ENCODE data around the gene TARBP1. TPM values are rescaled to one million over a fixed set of nuclear protein-coding genes. Genes with fewer than 3 reads are reported as not detected.
"Not testable (repeated sequence)": the region's sequence is repeated elsewhere in the genome, so short reads cannot be mapped to it uniquely, and the experiment has no call there.

The TARBP1 gene
- total and polyA plus RNA-seq, 7 experiments from 2014 or later: 22.9 to 49.6 (median 46.7) TPM

GRCh38 chr1:234406871-234407270 lies 72.1 kb downstream of the TARBP1 start:
- Mint-ChIP-seq H3K9me3 (peaks cover 0 to 5% (median 0%) of the 10 kb centered on the region in 11 donors), H3K36me3 (peaks cover 0 to 14% (median 0%) of the 10 kb centered on the region in 5 donors), H3K4me1 (peaks cover 32 to 74% (median 67%) of the 10 kb centered on the region in 7 donors), H3K4me3 (peak overlapping the region in 4 of 10 donors; percentile 26 to 66 (median 59)), H3K27ac (peak overlapping the region; percentile 43 to 99 (median 97)), H3K27me3 (no peaks in the 10 kb centered on the region)
- intact Hi-C loops (cut with micrococcal nuclease): loop anchor here (5.0 to 10.0 kb wide), 2 partner anchors 200 to 252 kb away; no protein-coding TSS in a partner anchor
- POLR2A ChIA-PET: interaction anchor here (3.2 to 8.9 kb wide), 4 partner anchors 8 to 33 kb away, joined by 12 to 124 read pairs (median 52); partner anchors contain the start of gene COA6
- DNase-seq (no peak), ATAC-seq (no peak)
- peaks cover 2 to 53% of the 10 kb centered on the region in 2 donors for H3K4me1 ChIP-seq (ENCODE audit: control insufficient read depth in 2 of 2, insufficient read depth in 2 of 2, low read length in 2 of 2)
- H3K9me3 ChIP-seq (ENCODE audit: control insufficient read depth in 2 of 3, low read length in 3 of 3): no peaks in the 10 kb centered on the region
- peak overlapping the region; percentile 78 for H3K27ac ChIP-seq (ENCODE audit: low read depth, low read length)
- no peaks in the 10 kb centered on the region for H3K27me3 ChIP-seq (ENCODE audit: control insufficient read depth in 2 of 2, insufficient read depth in 2 of 2, low read length in 2 of 2)
- no peaks in the 10 kb centered on the region for H3K36me3 ChIP-seq (ENCODE audit: control insufficient read depth in 2 of 3, insufficient read depth in 3 of 3, low read length in 3 of 3)
- CTCF ChIA-PET: interaction anchor here (1.1 kb wide), 1 partner anchor 14 kb away, joined by 8 read pairs; no protein-coding TSS in a partner anchor
- no peak overlapping the region for H3K4me3 ChIP-seq (ENCODE audit: low read length)

GRCh38 chr1:234405676-234406075 lies 73.3 kb downstream of the TARBP1 start:
- H3K4me3 ChIP-seq (ENCODE audit: low read length): no peak overlapping the region
- DNase-seq (peak in 2 of 9 donors; percentile 15 to 29), ATAC-seq (no peak)
- H3K4me1 ChIP-seq (ENCODE audit: control insufficient read depth in 2 of 2, insufficient read depth in 2 of 2, low read length in 2 of 2): peaks cover 11 to 63% of the 10 kb centered on the region in 2 donors
- Mint-ChIP-seq H3K36me3 (peaks cover 0 to 21% (median 0%) of the 10 kb centered on the region in 5 donors), H3K27me3 (no peaks in the 10 kb centered on the region), H3K27ac (peak overlapping the region in 8 of 9 donors; percentile 91 to 99 (median 97)), H3K4me3 (peak overlapping the region in 9 of 10 donors; percentile 4 to 69 (median 53)), H3K9me3 (peaks cover 0 to 5% (median 0%) of the 10 kb centered on the region in 11 donors), H3K4me1 (peaks cover 38 to 86% (median 79%) of the 10 kb centered on the region in 7 donors)
- CTCF ChIA-PET: interaction anchor here (0.8 to 2.6 kb wide), 3 partner anchors 10 to 83 kb away, joined by 3 to 13 read pairs (median 9); no protein-coding TSS in a partner anchor
- no peaks in the 10 kb centered on the region for H3K36me3 ChIP-seq (ENCODE audit: control insufficient read depth in 2 of 3, insufficient read depth in 3 of 3, low read length in 3 of 3)
- H3K27ac ChIP-seq (ENCODE audit: low read depth, low read length): peak overlapping the region; percentile 78
- intact Hi-C loops (cut with micrococcal nuclease): loop anchor here (1.0 to 10.0 kb wide), 3 partner anchors 202 to 756 kb away; partner anchors contain the start of gene RBM34 (in 1 of the 2)
- POLR2A ChIA-PET: interaction anchor here (0.6 to 8.9 kb wide), 6 partner anchors 10 to 755 kb away, joined by 3 to 124 read pairs (median 8); partner anchors contain the start of genes COA6 and RBM34
- H3K9me3 ChIP-seq (ENCODE audit: control insufficient read depth in 2 of 3, low read length in 3 of 3): no peaks in the 10 kb centered on the region
- no peaks in the 10 kb centered on the region for H3K27me3 ChIP-seq (ENCODE audit: control insufficient read depth in 2 of 2, insufficient read depth in 2 of 2, low read length in 2 of 2)

GRCh38 chr1:234402939-234403338 lies 76.0 kb downstream of the TARBP1 start:
- Histone ChIP-seq H3K27me3 (ENCODE audit: control insufficient read depth in 2 of 2, insufficient read depth in 2 of 2, low read length in 2 of 2) (no peaks in the 10 kb centered on the region), H3K4me1 (ENCODE audit: control insufficient read depth in 2 of 2, insufficient read depth in 2 of 2, low read length in 2 of 2) (peaks cover 11 to 58% of the 10 kb centered on the region in 2 donors), H3K27ac (ENCODE audit: low read depth, low read length) (no peak overlapping the region), H3K9me3 (ENCODE audit: control insufficient read depth in 2 of 3, low read length in 3 of 3) (no peaks in the 10 kb centered on the region), H3K4me3 (ENCODE audit: low read length) (no peak overlapping the region), H3K36me3 (ENCODE audit: control insufficient read depth in 2 of 3, insufficient read depth in 3 of 3, low read length in 3 of 3) (no peaks in the 10 kb centered on the region)
- Mint-ChIP-seq H3K4me1 (peaks cover 46 to 93% (median 84%) of the 10 kb centered on the region in 7 donors), H3K4me3 (peak overlapping the region in 9 of 10 donors; percentile 2 to 85 (median 33)), H3K27ac (peak overlapping the region; percentile 57 to 97 (median 84)), H3K27me3 (no peaks in the 10 kb centered on the region), H3K9me3 (peaks cover 0 to 5% (median 0%) of the 10 kb centered on the region in 11 donors), H3K36me3 (peaks cover 0 to 28% (median 0%) of the 10 kb centered on the region in 5 donors)
- no peak for ATAC-seq
- CTCF ChIA-PET: interaction anchor here (0.9 kb wide), 1 partner anchor 11 kb away, joined by 3 read pairs; no protein-coding TSS in a partner anchor
- DNase-seq: no peak
- POLR2A ChIA-PET: interaction anchor here (8.9 kb wide), 1 partner anchor 30 kb away, joined by 124 read pairs; the partner anchor contains the start of gene COA6
- intact Hi-C loops (cut with micrococcal nuclease): loop anchor here in 1 of 2 donors (10.0 kb wide), 1 partner anchor 248 kb away; no protein-coding TSS in a partner anchor

GRCh38 chr1:234401658-234402057 lies 77.3 kb downstream of the TARBP1 start:
- H3K27ac Mint-ChIP-seq: peak overlapping the region; percentile 78 to 97 (median 93)
- intact Hi-C loops (cut with micrococcal nuclease): loop anchor here (1.0 to 10.0 kb wide), 6 partner anchors 8 to 247 kb away; partner anchors contain the start of genes COA6 (in 1 of the 2) and TARBP1 (in 1 of the 2)
- ATAC-seq: peak; percentile 39

GRCh38 chr1:234400773-234401172 lies 78.2 kb downstream of the TARBP1 start:
- CTCF ChIA-PET: no interaction called here
- Mint-ChIP-seq H3K27ac (peak overlapping the region; percentile 78 to 97 (median 93)), H3K4me1 (peaks cover 43 to 84% (median 76%) of the 10 kb centered on the region in 7 donors), H3K4me3 (peak overlapping the region; percentile 16 to 85 (median 80)), H3K9me3 (peaks cover 0 to 5% (median 0%) of the 10 kb centered on the region in 11 donors), H3K27me3 (no peaks in the 10 kb centered on the region), H3K36me3 (peaks cover 0 to 33% (median 10%) of the 10 kb centered on the region in 5 donors)
- ATAC-seq (peak; percentile 53), DNase-seq (peak in 7 of 9 donors; percentile 7 to 46 (median 39))
- Histone ChIP-seq H3K9me3 (ENCODE audit: control insufficient read depth in 2 of 3, low read length in 3 of 3) (no peaks in the 10 kb centered on the region), H3K4me3 (ENCODE audit: low read length) (peak overlapping the region; percentile 15), H3K27me3 (ENCODE audit: control insufficient read depth in 2 of 2, insufficient read depth in 2 of 2, low read length in 2 of 2) (no peaks in the 10 kb centered on the region), H3K36me3 (ENCODE audit: control insufficient read depth in 2 of 3, insufficient read depth in 3 of 3, low read length in 3 of 3) (no peaks in the 10 kb centered on the region), H3K4me1 (ENCODE audit: control insufficient read depth in 2 of 2, insufficient read depth in 2 of 2, low read length in 2 of 2) (peaks cover 11 to 37% of the 10 kb centered on the region in 2 donors), H3K27ac (ENCODE audit: low read depth, low read length) (peak overlapping the region; percentile 76)
- POLR2A ChIA-PET: interaction anchor here (1.0 kb wide), 1 partner anchor 52 kb away, joined by 4 read pairs; no protein-coding TSS in a partner anchor
- intact Hi-C loops (cut with micrococcal nuclease): loop anchor here (1.0 to 10.0 kb wide), 7 partner anchors 9 to 246 kb away; partner anchors contain the start of genes COA6 (in 2 of the 2) and TARBP1 (in 1 of the 2)

More at GRCh38 chr1:234401658-234402057, 77.3 kb downstream of the TARBP1 start:
- H3K4me1 Mint-ChIP-seq: peaks cover 45 to 86% (median 77%) of the 10 kb centered on the region in 7 donors
- peaks cover 0 to 5% (median 0%) of the 10 kb centered on the region in 11 donors for H3K9me3 Mint-ChIP-seq
- Histone ChIP-seq H3K4me3 (ENCODE audit: low read length) (no peak overlapping the region), H3K27me3 (ENCODE audit: control insufficient read depth in 2 of 2, insufficient read depth in 2 of 2, low read length in 2 of 2) (no peaks in the 10 kb centered on the region), H3K27ac (ENCODE audit: low read depth, low read length) (peak overlapping the region; percentile 76), H3K36me3 (ENCODE audit: control insufficient read depth in 2 of 3, insufficient read depth in 3 of 3, low read length in 3 of 3) (no peaks in the 10 kb centered on the region), H3K4me1 (ENCODE audit: control insufficient read depth in 2 of 2, insufficient read depth in 2 of 2, low read length in 2 of 2) (peaks cover 11 to 46% of the 10 kb centered on the region in 2 donors), H3K9me3 (ENCODE audit: control insufficient read depth in 2 of 3, low read length in 3 of 3) (no peaks in the 10 kb centered on the region)
- ChIA-PET CTCF (no interaction called here), POLR2A (interaction anchor here (1.2 to 8.9 kb wide), 2 partner anchors 8 to 28 kb away, joined by 7 to 124 read pairs; partner anchors contain the start of gene COA6)
- peaks cover 0 to 28% (median 4%) of the 10 kb centered on the region in 5 donors for H3K36me3 Mint-ChIP-seq
- H3K4me3 Mint-ChIP-seq: peak overlapping the region; percentile 67 to 85 (median 80)
- peak in 2 of 9 donors; percentile 5 to 13 for DNase-seq
- H3K27me3 Mint-ChIP-seq: no peaks in the 10 kb centered on the region

- peaks cover 11 to 25% of the 10 kb centered on the region in 2 donors for H3K4me1 ChIP-seq (ENCODE audit: control insufficient read depth in 2 of 2, insufficient read depth in 2 of 2, low read length in 2 of 2)
- H3K36me3 ChIP-seq (ENCODE audit: control insufficient read depth in 2 of 3, insufficient read depth in 3 of 3, low read length in 3 of 3); H3K9me3 ChIP-seq (ENCODE audit: control insufficient read depth in 2 of 3, low read length in 3 of 3); H3K27me3 Mint-ChIP-seq; H3K4me3 ChIP-seq (ENCODE audit: low read length); H3K27me3 ChIP-seq (ENCODE audit: control insufficient read depth in 2 of 2, insufficient read depth in 2 of 2, low read length in 2 of 2); ATAC-seq; H3K9me3 Mint-ChIP-seq; DNase-seq: not testable (repeated sequence)
- Mint-ChIP-seq H3K4me3 (peak overlapping the region; percentile 30 to 89 (median 80)), H3K27ac (peak overlapping the region; percentile 86 to 97 (median 92)), H3K36me3 (peaks cover 0 to 32% (median 16%) of the 10 kb centered on the region in 5 donors), H3K4me1 (peaks cover 39 to 80% (median 65%) of the 10 kb centered on the region in 7 donors)
- H3K27ac ChIP-seq (ENCODE audit: low read depth, low read length): peak overlapping the region; percentile 61
- intact Hi-C loops (cut with micrococcal nuclease): loop anchor here in 1 of 2 donors (2.0 to 10.0 kb wide), 2 partner anchors 73 to 785 kb away; partner anchors contain the start of gene KCNK1
- ChIA-PET POLR2A (interaction anchor here (0.6 to 3.0 kb wide), 7 partner anchors 8 to 212 kb away, joined by 3 to 34 read pairs (median 5); partner anchors contain the start of gene COA6), CTCF (interaction anchor here (1.5 to 1.7 kb wide), 2 partner anchors 10 to 72 kb away, joined by 5 to 9 read pairs; no protein-coding TSS in a partner anchor)
Measured at GRCh38 chr1:234399515-234399914, 79.5 kb downstream of the TARBP1 start.

All from naive thymus-derived CD4-positive, alpha-beta T cell (primary cell).